RWPE1 (cell line): ENCODE results near the gene FDX1.
A peak's percentile ranks its signal among the peaks of the same experiment; 100 is the strongest.

Source experiments
- CTCF ChIA-PET: fragments of 350-600 bp; sonication (Branson Sonifier 250); formaldehyde crosslinking; extraction: SDS; loops from one replicate; lab custom pipeline; 2021; lab: Yijun Ruan, JAX
- POLR2A ChIA-PET: fragments of 400-600 bp; formaldehyde crosslinking; extraction: SDS; loops from one replicate; lab custom pipeline; 2020; ENCODE audit warnings: antibody characterized with exemption; ENCODE audit not compliant: low non-redundant PET; lab: Yijun Ruan, JAX
- DNase-seq: peaks from one replicate; pipeline ENCODE4 v3.0.0; 2012; ENCODE audit warnings: low spot score
- H3K27ac ChIP-seq: fragments of 450-650 bp; 2 replicates; pipeline ENCODE4 v1.5.1; 2017
- TF ChIP-seq, protein P1 (sequence below): fragments of 450-650 bp; conservative IDR thresholded peaks from 2 replicates; pipeline ENCODE4 v1.5.1; 2017; ENCODE audit warnings: low read depth, mild to moderate bottlenecking

FDX1 gene

GRCh38 chr11:110425751-110426545 is 3.8 kb upstream of the FDX1 start:
- ChIA-PET CTCF (interaction anchor here (0.5 kb wide), 1 partner anchor 800 kb away, joined by 3 read pairs; no protein-coding TSS in a partner anchor), POLR2A (no interaction called here)
- no peak for DNase-seq
- H3K27ac ChIP-seq: no peak overlapping the region
- TF ChIP-seq, protein P1, sequence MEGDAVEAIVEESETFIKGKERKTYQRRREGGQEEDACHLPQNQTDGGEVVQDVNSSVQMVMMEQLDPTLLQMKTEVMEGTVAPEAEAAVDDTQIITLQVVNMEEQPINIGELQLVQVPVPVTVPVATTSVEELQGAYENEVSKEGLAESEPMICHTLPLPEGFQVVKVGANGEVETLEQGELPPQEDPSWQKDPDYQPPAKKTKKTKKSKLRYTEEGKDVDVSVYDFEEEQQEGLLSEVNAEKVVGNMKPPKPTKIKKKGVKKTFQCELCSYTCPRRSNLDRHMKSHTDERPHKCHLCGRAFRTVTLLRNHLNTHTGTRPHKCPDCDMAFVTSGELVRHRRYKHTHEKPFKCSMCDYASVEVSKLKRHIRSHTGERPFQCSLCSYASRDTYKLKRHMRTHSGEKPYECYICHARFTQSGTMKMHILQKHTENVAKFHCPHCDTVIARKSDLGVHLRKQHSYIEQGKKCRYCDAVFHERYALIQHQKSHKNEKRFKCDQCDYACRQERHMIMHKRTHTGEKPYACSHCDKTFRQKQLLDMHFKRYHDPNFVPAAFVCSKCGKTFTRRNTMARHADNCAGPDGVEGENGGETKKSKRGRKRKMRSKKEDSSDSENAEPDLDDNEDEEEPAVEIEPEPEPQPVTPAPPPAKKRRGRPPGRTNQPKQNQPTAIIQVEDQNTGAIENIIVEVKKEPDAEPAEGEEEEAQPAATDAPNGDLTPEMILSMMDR: no peak

- no peak overlapping the region for H3K27ac ChIP-seq
- ChIA-PET POLR2A (no interaction called here), CTCF (no interaction called here)
- TF ChIP-seq, protein P1: no peak
- DNase-seq: no peak
These were observed 1.7 kb upstream of the FDX1 start for GRCh38 chr11:110428040-110428439.

- CTCF ChIA-PET: interaction anchor here (0.6 to 0.7 kb wide), 3 partner anchors 53 to 1061 kb away, joined by 3 to 4 read pairs (median 3); no protein-coding TSS in a partner anchor
- H3K27ac ChIP-seq: peak overlapping the region; percentile 85
- TF ChIP-seq, protein P1: no peak
- no peak for DNase-seq
- POLR2A ChIA-PET: interaction anchor here (0.5 kb wide), 1 partner anchor 1649 kb away, joined by 3 read pairs; no protein-coding TSS in a partner anchor
These were observed 605 bp upstream of the FDX1 start for GRCh38 chr11:110428956-110429730.

- POLR2A ChIA-PET: no interaction called here
- CTCF ChIA-PET: interaction anchor here (0.6 to 0.9 kb wide), 6 partner anchors 33 to 1682 kb away, joined by 3 to 6 read pairs (median 4); no protein-coding TSS in a partner anchor
- TF ChIP-seq, protein P1: peak; percentile 54
- peak overlapping the region; percentile 85 for H3K27ac ChIP-seq
- no peak for DNase-seq
These were observed 711 bp downstream of the FDX1 start for GRCh38 chr11:110430267-110431050.

- peak overlapping the region; percentile 85; the same call in 1 of the 2 replicates for H3K27ac ChIP-seq
- POLR2A ChIA-PET: no interaction called here
- CTCF ChIA-PET: interaction anchor here (0.6 to 0.9 kb wide), 3 partner anchors 33 to 1681 kb away, joined by 3 to 4 read pairs (median 4); no protein-coding TSS in a partner anchor
- no peak for DNase-seq
- TF ChIP-seq, protein P1: no peak
These were observed 1.4 kb downstream of the FDX1 start for GRCh38 chr11:110431051-110431672.
